NCI-H2107 treated with DMSO at 0.1 percent for 48 hours (cell line): ENCODE results near the gene UBA6.
"Not testable (repeated sequence)": the region's sequence is repeated elsewhere in the genome, so short reads cannot be mapped to it uniquely, and the experiment has no call there.

Experiments used
- DNase-seq: peaks from one replicate; lab custom pipeline; 2025; ENCODE audit not compliant: unreplicated experiment; lab: John Stamatoyannopoulos, UW

The UBA6 gene

DNA sequence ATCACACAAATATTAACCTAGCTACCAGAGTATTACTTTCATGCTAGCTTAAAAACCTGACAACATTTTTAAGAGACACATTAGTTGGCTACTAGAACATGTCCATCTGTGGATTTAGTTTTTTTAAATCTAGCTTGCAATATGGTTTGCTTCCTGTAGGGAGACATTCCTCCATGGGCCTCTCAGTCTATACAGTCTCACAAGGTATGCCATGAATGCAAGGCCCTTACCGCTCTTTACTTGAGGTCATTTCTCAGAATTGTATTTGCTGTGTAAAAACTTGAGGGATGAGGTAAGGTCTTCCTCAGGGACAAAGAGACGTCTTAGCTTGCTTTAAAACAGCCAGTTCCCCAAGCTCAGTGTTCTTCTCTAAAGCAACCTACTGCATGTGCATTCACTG lies 26.9 kb downstream of the UBA6 start:
- DNase-seq, result no peak

GRCh38 chr4:67668315-67668714 lies 32.6 kb downstream of the UBA6 start:
- no peak for DNase-seq

GRCh38 chr4:67660418-67660817 lies 40.5 kb downstream of the UBA6 start:
- no peak for DNase-seq

GRCh38 chr4:67659065-67659464 lies 41.9 kb downstream of the UBA6 start:
- no peak for DNase-seq

GRCh38 chr4:67658302-67658701 lies 42.7 kb downstream of the UBA6 start:
- no peak for DNase-seq

DNA sequence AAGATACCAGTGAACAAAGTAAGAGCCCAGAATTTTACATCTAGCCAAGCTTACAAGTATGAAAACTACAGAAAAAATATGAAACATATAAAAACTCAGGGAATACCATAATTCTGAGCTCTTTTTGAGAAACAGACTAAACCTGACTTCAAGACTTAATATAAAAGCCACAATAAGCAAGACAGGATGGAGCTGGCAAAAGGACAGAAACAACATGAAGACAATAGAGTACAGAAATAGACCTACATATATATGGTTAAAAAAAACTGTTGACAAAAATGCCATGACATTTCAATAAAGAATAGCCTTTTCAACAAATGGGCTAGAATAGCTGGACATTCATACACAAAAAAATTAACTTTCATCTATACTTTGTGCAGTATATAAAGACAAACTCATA lies 49.4 kb downstream of the UBA6 start:
- DNase-seq, result no peak

- DNase-seq, result no peak
Observed at GRCh38 chr4:67638136-67638535, 62.8 kb downstream of the UBA6 start.

- DNase-seq, result not testable (repeated sequence)
Observed at GRCh38 chr4:67636978-67637377, 64.0 kb downstream of the UBA6 start.

DNA sequence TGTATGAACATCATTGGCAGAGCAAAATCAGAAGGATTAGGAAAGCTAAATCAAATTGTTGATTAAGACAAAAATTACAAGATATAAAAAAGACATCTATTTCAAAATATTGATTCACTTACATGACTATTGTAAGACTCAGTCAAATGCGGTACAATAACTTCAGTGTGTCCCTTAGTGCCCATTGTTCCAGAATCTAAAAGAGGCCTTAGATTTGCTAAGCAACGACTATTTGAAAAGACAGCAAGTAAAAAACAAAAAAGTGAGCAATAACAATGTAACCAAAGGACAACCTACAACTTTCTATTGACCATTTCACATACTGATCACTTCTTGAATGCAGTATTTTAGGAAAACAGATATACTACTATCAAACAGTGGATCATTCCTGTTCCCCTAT lies 65.6 kb downstream of the UBA6 start:
- DNase-seq, result no peak

DNA sequence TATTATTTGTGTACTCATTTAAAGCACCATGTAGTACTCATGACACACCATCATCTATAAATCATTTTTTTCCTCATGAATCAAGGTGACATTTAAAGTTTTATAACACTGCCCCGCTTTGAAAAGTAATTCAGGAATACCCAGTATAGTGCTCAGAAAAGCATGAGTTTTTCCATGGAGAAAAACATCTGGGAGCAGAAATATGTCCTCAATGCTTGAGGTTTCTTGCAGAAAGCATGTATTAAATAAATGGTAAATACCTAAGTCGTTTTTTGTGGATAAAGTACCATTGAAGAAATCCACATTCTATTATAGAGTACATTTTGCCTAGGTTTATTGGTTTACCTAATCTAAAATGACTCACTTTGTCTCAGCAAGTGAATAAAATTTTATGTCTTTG lies 66.2 kb downstream of the UBA6 start:
- no peak for DNase-seq

GRCh38 chr4:67632492-67632891 lies 68.5 kb downstream of the UBA6 start:
- DNase-seq, result no peak

DNA sequence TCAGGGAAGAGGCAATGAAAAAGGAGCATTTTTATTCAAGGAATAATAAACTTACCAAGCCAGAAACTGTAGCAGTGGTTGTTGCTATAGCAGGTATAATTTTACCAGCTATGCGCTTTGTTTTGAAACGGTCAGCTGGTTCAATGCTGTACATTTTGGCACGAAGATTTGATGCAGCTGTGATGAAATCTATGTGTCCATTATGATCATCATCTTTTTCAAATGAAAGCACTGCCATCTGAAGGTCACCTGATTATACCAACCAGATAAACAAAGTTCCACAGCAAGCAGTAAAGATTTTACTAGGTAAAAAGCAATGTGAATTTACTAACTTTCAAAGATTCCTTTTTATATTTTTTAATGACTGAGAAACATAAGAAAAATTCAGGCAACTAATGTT lies 76.0 kb downstream of the UBA6 start:
- DNase-seq, result no peak

DNA sequence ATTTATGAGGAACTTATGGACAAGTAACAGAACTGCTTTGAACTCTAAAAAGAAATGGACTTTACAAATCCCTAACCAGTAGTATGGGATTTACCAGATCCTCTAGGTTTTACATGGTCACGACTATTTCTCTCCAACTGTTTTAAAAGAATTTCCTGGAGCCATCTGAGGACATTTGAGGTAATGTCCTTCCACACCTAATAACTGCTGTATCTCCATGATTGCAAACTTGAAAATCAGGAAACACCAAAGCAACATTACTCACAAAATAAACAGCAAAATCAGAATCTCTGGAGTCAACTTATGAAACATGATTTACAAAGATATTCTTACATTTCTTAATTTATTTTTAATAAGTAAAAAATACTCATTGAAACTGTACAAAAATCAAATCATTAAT lies 84.5 kb downstream of the UBA6 start:
- no peak for DNase-seq

- DNase-seq, result no peak
Observed at GRCh38 chr4:67615119-67615518, 85.8 kb downstream of the UBA6 start.

- DNase-seq, result no peak
Observed at GRCh38 chr4:67614186-67614585, 86.8 kb downstream of the UBA6 start.

GRCh38 chr4:67608027-67608426 lies 92.9 kb downstream of the UBA6 start:
- no peak for DNase-seq

DNA sequence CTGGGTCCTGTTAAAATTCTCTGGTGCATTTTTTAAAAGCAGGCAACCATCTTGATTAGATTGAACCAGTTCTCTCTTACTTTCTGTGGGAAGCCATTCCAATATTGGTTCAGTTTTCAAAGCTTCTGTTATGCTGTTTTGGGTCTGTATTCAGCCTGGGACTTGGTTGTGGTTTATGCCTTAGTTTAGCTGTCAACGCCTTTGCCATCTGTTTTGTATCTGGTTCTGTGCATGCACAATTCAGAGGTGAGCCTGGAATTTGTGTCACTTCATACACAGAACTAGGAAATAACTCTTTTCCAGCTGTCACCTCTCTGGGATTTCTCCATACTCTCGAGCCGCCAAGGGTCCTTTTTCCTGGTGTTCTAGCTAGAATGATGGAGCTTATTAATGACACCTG lies 96.2 kb downstream of the UBA6 start:
- no peak for DNase-seq

GRCh38 chr4:67604029-67604381 lies 97.0 kb downstream of the UBA6 start:
- DNase-seq, result no peak

- no peak for DNase-seq
Observed at GRCh38 chr4:67603310-67604028, 97.5 kb downstream of the UBA6 start.

GRCh38 chr4:67593741-67594175 lies 107.2 kb downstream of the UBA6 start:
- DNase-seq, result no peak

GRCh38 chr4:67587156-67587555 lies 113.8 kb downstream of the UBA6 start:
- DNase-seq, result no peak

GRCh38 chr4:67584496-67584895 lies 116.5 kb downstream of the UBA6 start:
- DNase-seq, result no peak

GRCh38 chr4:67581913-67582312 lies 119.0 kb downstream of the UBA6 start:
- no peak for DNase-seq
